A549 (cell line): Measurements from ENCODE around the gene SLC16A6. TPM values are rescaled to one million over a fixed set of nuclear protein-coding genes. Genes with fewer than 3 reads are reported as not detected.

ENCODE experiments used
- ATAC-seq, 2 experiments: fragments of 200-7000 bp in 1 of 2; fragments of >200 bp in 1 of 2; cut with Nextera tagmentation in 1 of 2; cut with Tn5 transposase in 1 of 2; 3 replicates each; pipeline versions ENCODE4 v1.8.0 to v1.9.1; 2018 to 2020; ENCODE audit warnings: mild to moderate bottlenecking in 1 of 2, moderate library complexity in 1 of 2
- CTCF ChIA-PET: fragments of 300-600 bp; sonication (Branson Sonifier 250); formaldehyde crosslinking; extraction: SDS; loops from one replicate; lab custom pipeline; 2021; ENCODE audit warnings: antibody characterized with exemption, inconsistent platforms; lab: Yijun Ruan, JAX
- POLR2A ChIA-PET: fragments of 350-600 bp; formaldehyde crosslinking; extraction: SDS; loops from one replicate; lab custom pipeline; 2021; ENCODE audit warnings: antibody characterized with exemption, inconsistent platforms; lab: Yijun Ruan, JAX
- DNase-seq, 2 experiments: peaks; one replicate each; pipeline versions ENCODE4 v3.0.0 to v3.0.0-alpha.2; 2011 to 2016; ENCODE audit warnings: low read depth in 1 of 2, low spot score in 1 of 2
- FAIRE-seq: peaks from 2 replicates; lab custom pipeline; 2011; peaks lifted over from hg19 to GRCh38; lab: Jason Lieb, UNC
- H3K27ac ChIP-seq, 2 experiments: fragments of >200 bp; sonication (Bioruptor Twin); formaldehyde crosslinking; 3 replicates each; pipeline ENCODE4 v1.5.1; 2016 to 2017
- H3K4me1 ChIP-seq: fragments of >200 bp; sonication (Bioruptor Twin); formaldehyde crosslinking; 3 replicates; pipeline ENCODE4 v1.6.1; 2016
- H3K4me2 ChIP-seq: fragments of >200 bp; sonication (Bioruptor Twin); formaldehyde crosslinking; 3 replicates; pipeline ENCODE4 v1.6.1; 2016
- H3K4me3 ChIP-seq: fragments of >200 bp; sonication (Bioruptor Twin); formaldehyde crosslinking; 3 replicates; pipeline ENCODE4 v1.5.1; 2016
- H3K9me3 ChIP-seq: fragments of >200 bp; sonication (Bioruptor Twin); formaldehyde crosslinking; 3 replicates; pipeline ENCODE4 v1.6.1; 2016
- CBX8 ChIP-seq: fragments of 200-600 bp; sonication (generic); IDR thresholded peaks from 2 replicates; pipeline ENCODE4 v1.6.1; 2016
- EHF ChIP-seq: fragments of 250-450 bp; sonication (Bioruptor Pico); IDR thresholded peaks from 2 replicates; pipeline ENCODE4 v1.5.0; 2020; ENCODE audit warnings: mild to moderate bottlenecking
- EP300 ChIP-seq, 2 experiments: fragments of >200 bp; sonication (Bioruptor Twin); formaldehyde crosslinking; IDR thresholded peaks; 2 replicates in 1 of 2; 3 replicates in 1 of 2; pipeline ENCODE4 v1.6.1; 2016 to 2017
- HOXB13 ChIP-seq: fragments of 250-450 bp; sonication (Bioruptor Pico); IDR thresholded peaks from 2 replicates; pipeline ENCODE4 v1.5.0; 2020; ENCODE audit warnings: low read depth, mild to moderate bottlenecking, moderate library complexity
- JUN ChIP-seq, 2 experiments: fragments of >200 bp; sonication (Bioruptor Twin); formaldehyde crosslinking; IDR thresholded peaks; 2 replicates in 1 of 2; 3 replicates in 1 of 2; pipeline ENCODE4 v1.6.1; 2016 to 2017
- KDM5A ChIP-seq: fragments of 200-600 bp; sonication (generic); IDR thresholded peaks from 2 replicates; pipeline ENCODE4 v1.6.1; 2016; ENCODE audit warnings: antibody characterized with exemption, mild to moderate bottlenecking
- NFE2L2 ChIP-seq: fragments of 150-350 bp; conservative IDR thresholded peaks from 2 replicates; pipeline ENCODE4 v1.6.1; 2014; ENCODE audit warnings: low read length
- POLR2A ChIP-seq: IDR thresholded peaks from 2 replicates; pipeline ENCODE4 v1.6.1; 2012; ENCODE audit warnings: mild to moderate bottlenecking, low read length
- RAD21 ChIP-seq, 2 experiments: fragments of >200 bp in 1 of 2; sonication (Bioruptor Twin) in 1 of 2; formaldehyde crosslinking in 1 of 2; IDR thresholded peaks in 1 of 2; conservative IDR thresholded peaks in 1 of 2; 2 replicates in 1 of 2; 3 replicates in 1 of 2; pipeline ENCODE4 v1.6.1; 2012 to 2018; ENCODE audit warnings: inconsistent platforms in 1 of 2
- RFX5 ChIP-seq: fragments of 450-650 bp; IDR thresholded peaks from 2 replicates; pipeline ENCODE4 v1.7.1; 2014; ENCODE audit warnings: antibody characterized with exemption, mild to moderate bottlenecking, moderate library complexity
- SREBF2 ChIP-seq: fragments of 450-650 bp; IDR thresholded peaks from 2 replicates; pipeline ENCODE4 v1.6.1; 2014; ENCODE audit warnings: mild to moderate bottlenecking, moderate library complexity
- TP53 ChIP-seq: fragments of 250-450 bp; sonication (Bioruptor Pico); IDR thresholded peaks from 2 replicates; pipeline ENCODE4 v1.5.0; 2021; ENCODE audit warnings: mild to moderate bottlenecking, moderate library complexity
- ZC3H11A ChIP-seq: fragments of 450-650 bp; IDR thresholded peaks from 2 replicates; pipeline ENCODE4 v1.6.1; 2014; ENCODE audit warnings: antibody characterized with exemption, mild to moderate bottlenecking
- ZNF302 ChIP-seq: fragments of 250-450 bp; sonication (Bioruptor Pico); IDR thresholded peaks from 2 replicates; pipeline ENCODE4 v1.9.0; 2021; ENCODE audit warnings: inconsistent platforms, mild to moderate bottlenecking, moderate library complexity
- WGBS: methylation state at CpG from one replicate; pipeline ENCODE4 v1.1.6; 2017; ENCODE audit errors: missing lambda C conversion rate; 5-methylcytosine and 5-hydroxymethylcytosine counted together
- polyA plus RNA-seq, 4 experiments: library from polyadenylated mRNA; depleted of rRNA in 3 of 4; stranded (reverse); fragments of >200 nt; fragmentation: RNase III in 1 of 4; extraction: RNeasy Plus Mini Kit Qiagen cat#74134 plus additional on column Dnase treatment in 1 of 4; gene quantifications; 2 replicates in 3 of 4; 3 replicates in 1 of 4; pipeline ENCODE4 v1.2.3, GENCODE V29; 2011 to 2017
- TF ChIP-seq, protein P1 (sequence below): fragments of 200-600 bp; sonication (generic); IDR thresholded peaks from 2 replicates; pipeline ENCODE4 v1.6.1; 2016; ENCODE audit warnings: antibody characterized with exemption, mild to moderate bottlenecking, moderate library complexity
- TF ChIP-seq, protein P2 (sequence below): fragments of 250-450 bp; sonication (Bioruptor Pico); IDR thresholded peaks from 2 replicates; pipeline ENCODE4 v1.5.0; 2021; ENCODE audit warnings: mild to moderate bottlenecking, moderate library complexity, borderline replicate concordance
- TF ChIP-seq, protein P3 (sequence below): fragments of >200 bp; sonication (Bioruptor Twin); formaldehyde crosslinking; IDR thresholded peaks from 2 replicates; pipeline ENCODE4 v1.6.1; 2016
- TF ChIP-seq, protein P4 (sequence below): fragments of >200 bp; sonication (Bioruptor Twin); formaldehyde crosslinking; IDR thresholded peaks from 3 replicates; pipeline ENCODE4 v1.5.1; 2016
- TF ChIP-seq, protein P5 (sequence below): fragments of >200 bp; sonication (Bioruptor Twin); formaldehyde crosslinking; IDR thresholded peaks from 3 replicates; pipeline ENCODE4 v1.6.1; 2016
- TF ChIP-seq, protein P6 (sequence below): fragments of 450-650 bp; IDR thresholded peaks from 2 replicates; pipeline ENCODE4 v1.6.1; 2014; ENCODE audit warnings: antibody characterized with exemption

The SLC16A6 gene
- polyA plus RNA-seq, 2 of the 4 experiments (the other 2 are of a cell fraction): 0.17 to 0.52 TPM

DNA sequence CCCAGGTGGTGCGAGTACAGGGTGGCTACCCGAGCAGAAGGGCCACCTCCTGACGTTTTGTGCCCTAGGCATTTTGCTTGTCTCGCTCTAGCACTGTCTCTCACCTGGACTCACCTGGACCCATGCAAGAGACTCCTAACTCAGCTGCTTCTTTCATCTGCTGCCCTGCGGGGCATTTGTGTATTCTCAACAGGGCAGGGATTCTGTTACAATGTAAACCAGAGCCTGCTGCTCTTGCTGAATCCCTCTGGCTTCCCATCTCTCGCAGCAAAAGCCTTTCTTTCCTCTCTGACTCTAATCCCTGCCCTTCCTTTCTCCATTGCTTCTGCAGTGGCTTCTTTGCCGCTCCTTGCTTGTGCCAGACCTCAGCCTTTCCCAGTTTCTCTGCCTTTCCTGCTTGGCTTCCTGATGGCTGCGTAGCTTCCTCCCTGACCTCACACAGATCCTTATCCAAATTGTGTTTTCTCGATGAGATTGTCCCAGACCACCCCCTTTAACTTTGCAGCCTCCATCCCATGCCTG lies 10.6 kb upstream of the SLC16A6 start:
- Histone ChIP-seq H3K4me1 (peaks cover 7% of the 10 kb centered on the region; the same call in 1 of the 3 replicates), H3K27ac (no peak overlapping the region), H3K4me3 (no peak overlapping the region), H3K4me2 (no peak overlapping the region), H3K9me3 (no peaks in the 10 kb centered on the region)
- POLR2A ChIA-PET: no interaction called here
- DNase-seq (no peak), FAIRE-seq (no peak), ATAC-seq (peak in 1 of 2 experiments; percentile 25; a peak in 1 of 6 replicates)
- CTCF ChIA-PET: interaction anchor here (0.6 to 1.0 kb wide), 2 partner anchors 38 to 125 kb away, joined by 3 to 5 read pairs; no protein-coding TSS in a partner anchor
- WGBS: 63% methylated on average over 9 of the region's 9 CpGs
- TF ChIP-seq, protein P1, sequence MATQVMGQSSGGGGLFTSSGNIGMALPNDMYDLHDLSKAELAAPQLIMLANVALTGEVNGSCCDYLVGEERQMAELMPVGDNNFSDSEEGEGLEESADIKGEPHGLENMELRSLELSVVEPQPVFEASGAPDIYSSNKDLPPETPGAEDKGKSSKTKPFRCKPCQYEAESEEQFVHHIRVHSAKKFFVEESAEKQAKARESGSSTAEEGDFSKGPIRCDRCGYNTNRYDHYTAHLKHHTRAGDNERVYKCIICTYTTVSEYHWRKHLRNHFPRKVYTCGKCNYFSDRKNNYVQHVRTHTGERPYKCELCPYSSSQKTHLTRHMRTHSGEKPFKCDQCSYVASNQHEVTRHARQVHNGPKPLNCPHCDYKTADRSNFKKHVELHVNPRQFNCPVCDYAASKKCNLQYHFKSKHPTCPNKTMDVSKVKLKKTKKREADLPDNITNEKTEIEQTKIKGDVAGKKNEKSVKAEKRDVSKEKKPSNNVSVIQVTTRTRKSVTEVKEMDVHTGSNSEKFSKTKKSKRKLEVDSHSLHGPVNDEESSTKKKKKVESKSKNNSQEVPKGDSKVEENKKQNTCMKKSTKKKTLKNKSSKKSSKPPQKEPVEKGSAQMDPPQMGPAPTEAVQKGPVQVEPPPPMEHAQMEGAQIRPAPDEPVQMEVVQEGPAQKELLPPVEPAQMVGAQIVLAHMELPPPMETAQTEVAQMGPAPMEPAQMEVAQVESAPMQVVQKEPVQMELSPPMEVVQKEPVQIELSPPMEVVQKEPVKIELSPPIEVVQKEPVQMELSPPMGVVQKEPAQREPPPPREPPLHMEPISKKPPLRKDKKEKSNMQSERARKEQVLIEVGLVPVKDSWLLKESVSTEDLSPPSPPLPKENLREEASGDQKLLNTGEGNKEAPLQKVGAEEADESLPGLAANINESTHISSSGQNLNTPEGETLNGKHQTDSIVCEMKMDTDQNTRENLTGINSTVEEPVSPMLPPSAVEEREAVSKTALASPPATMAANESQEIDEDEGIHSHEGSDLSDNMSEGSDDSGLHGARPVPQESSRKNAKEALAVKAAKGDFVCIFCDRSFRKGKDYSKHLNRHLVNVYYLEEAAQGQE: no peak
- no peak for TF ChIP-seq POLR2A
- no peak for TF ChIP-seq EHF (CRISPR knock-in tag)
- TF ChIP-seq, protein P2, sequence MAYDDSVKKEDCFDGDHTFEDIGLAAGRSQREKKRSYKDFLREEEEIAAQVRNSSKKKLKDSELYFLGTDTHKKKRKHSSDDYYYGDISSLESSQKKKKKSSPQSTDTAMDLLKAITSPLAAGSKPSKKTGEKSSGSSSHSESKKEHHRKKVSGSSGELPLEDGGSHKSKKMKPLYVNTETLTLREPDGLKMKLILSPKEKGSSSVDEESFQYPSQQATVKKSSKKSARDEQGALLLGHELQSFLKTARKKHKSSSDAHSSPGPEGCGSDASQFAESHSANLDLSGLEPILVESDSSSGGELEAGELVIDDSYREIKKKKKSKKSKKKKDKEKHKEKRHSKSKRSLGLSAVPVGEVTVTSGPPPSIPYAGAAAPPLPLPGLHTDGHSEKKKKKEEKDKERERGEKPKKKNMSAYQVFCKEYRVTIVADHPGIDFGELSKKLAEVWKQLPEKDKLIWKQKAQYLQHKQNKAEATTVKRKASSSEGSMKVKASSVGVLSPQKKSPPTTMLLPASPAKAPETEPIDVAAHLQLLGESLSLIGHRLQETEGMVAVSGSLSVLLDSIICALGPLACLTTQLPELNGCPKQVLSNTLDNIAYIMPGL (CRISPR knock-in tag): no peak
- no peak for TF ChIP-seq RFX5
- TF ChIP-seq HOXB13: no peak
- TF ChIP-seq, protein P3, sequence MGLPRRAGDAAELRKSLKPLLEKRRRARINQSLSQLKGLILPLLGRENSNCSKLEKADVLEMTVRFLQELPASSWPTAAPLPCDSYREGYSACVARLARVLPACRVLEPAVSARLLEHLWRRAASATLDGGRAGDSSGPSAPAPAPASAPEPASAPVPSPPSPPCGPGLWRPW: no peak
- TF ChIP-seq TP53 (CRISPR knock-in tag): no peak
- TF ChIP-seq, protein P4, sequence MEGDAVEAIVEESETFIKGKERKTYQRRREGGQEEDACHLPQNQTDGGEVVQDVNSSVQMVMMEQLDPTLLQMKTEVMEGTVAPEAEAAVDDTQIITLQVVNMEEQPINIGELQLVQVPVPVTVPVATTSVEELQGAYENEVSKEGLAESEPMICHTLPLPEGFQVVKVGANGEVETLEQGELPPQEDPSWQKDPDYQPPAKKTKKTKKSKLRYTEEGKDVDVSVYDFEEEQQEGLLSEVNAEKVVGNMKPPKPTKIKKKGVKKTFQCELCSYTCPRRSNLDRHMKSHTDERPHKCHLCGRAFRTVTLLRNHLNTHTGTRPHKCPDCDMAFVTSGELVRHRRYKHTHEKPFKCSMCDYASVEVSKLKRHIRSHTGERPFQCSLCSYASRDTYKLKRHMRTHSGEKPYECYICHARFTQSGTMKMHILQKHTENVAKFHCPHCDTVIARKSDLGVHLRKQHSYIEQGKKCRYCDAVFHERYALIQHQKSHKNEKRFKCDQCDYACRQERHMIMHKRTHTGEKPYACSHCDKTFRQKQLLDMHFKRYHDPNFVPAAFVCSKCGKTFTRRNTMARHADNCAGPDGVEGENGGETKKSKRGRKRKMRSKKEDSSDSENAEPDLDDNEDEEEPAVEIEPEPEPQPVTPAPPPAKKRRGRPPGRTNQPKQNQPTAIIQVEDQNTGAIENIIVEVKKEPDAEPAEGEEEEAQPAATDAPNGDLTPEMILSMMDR: no peak
- no peak for TF ChIP-seq CBX8
- TF ChIP-seq SREBF2: no peak
- no peak for TF ChIP-seq RAD21 (conservative IDR thresholded peaks at IDR 0.05 in 1 of 2, IDR thresholded peaks at IDR 0.05 in 1 of 2)
- no peak for TF ChIP-seq NFE2L2
- TF ChIP-seq, protein P5, sequence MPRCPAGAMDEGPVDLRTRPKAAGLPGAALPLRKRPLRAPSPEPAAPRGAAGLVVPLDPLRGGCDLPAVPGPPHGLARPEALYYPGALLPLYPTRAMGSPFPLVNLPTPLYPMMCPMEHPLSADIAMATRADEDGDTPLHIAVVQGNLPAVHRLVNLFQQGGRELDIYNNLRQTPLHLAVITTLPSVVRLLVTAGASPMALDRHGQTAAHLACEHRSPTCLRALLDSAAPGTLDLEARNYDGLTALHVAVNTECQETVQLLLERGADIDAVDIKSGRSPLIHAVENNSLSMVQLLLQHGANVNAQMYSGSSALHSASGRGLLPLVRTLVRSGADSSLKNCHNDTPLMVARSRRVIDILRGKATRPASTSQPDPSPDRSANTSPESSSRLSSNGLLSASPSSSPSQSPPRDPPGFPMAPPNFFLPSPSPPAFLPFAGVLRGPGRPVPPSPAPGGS: no peak
- TF ChIP-seq ZC3H11A: no peak
- TF ChIP-seq JUN (IDR thresholded peaks at IDR 0.05): no peak
- TF ChIP-seq EP300 (IDR thresholded peaks at IDR 0.05): no peak
- TF ChIP-seq ZNF302 (CRISPR knock-in tag): no peak
- TF ChIP-seq, protein P6, sequence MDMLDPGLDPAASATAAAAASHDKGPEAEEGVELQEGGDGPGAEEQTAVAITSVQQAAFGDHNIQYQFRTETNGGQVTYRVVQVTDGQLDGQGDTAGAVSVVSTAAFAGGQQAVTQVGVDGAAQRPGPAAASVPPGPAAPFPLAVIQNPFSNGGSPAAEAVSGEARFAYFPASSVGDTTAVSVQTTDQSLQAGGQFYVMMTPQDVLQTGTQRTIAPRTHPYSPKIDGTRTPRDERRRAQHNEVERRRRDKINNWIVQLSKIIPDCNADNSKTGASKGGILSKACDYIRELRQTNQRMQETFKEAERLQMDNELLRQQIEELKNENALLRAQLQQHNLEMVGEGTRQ: no peak
- no peak for TF ChIP-seq KDM5A
